Measurements from ENCODE around the gene NSUN2.

DNA sequence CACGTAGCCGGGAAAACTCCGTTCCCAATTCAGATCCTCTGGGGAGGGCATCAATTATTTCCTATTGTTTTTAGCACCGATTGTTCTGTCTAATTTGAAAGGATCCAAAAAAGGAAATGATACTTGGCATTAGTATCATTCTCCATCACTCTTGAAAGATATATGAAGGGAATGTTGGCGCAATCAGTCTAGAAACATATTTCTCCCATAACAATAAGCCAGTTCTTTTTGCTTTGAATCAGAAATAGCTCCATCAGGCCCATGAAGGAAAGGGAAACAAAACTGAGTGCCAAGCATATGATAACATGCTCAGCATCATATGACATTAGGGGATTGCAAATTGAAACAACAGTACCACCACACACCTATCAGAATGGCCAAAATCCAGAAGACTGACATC lies 40.2 kb upstream of the NSUN2 start:
- TF ChIP-seq, protein P1, sequence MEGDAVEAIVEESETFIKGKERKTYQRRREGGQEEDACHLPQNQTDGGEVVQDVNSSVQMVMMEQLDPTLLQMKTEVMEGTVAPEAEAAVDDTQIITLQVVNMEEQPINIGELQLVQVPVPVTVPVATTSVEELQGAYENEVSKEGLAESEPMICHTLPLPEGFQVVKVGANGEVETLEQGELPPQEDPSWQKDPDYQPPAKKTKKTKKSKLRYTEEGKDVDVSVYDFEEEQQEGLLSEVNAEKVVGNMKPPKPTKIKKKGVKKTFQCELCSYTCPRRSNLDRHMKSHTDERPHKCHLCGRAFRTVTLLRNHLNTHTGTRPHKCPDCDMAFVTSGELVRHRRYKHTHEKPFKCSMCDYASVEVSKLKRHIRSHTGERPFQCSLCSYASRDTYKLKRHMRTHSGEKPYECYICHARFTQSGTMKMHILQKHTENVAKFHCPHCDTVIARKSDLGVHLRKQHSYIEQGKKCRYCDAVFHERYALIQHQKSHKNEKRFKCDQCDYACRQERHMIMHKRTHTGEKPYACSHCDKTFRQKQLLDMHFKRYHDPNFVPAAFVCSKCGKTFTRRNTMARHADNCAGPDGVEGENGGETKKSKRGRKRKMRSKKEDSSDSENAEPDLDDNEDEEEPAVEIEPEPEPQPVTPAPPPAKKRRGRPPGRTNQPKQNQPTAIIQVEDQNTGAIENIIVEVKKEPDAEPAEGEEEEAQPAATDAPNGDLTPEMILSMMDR (IDR thresholded peaks at IDR 0.05) = no peak
- no peak for TF ChIP-seq POLR2A (IDR thresholded peaks at IDR 0.05)
